Smooth muscle cell (in vitro differentiated cells): ENCODE data around the gene WIPI1. TPM values are rescaled to one million over a fixed set of nuclear protein-coding genes. Genes with fewer than 3 reads are reported as not detected.
A peak's percentile ranks its signal among the peaks of the same experiment; 100 is the strongest.

Experiments used
- DNase-seq: peaks from one replicate; lab custom pipeline; 2025; ENCODE audit not compliant: unreplicated experiment; lab: John Stamatoyannopoulos, UW
- H2AFZ ChIP-seq: fragments of 200-600 bp; sonication (generic); 2 replicates; pipeline ENCODE4 v1.6.0; 2016; ENCODE audit warnings: antibody characterized with exemption, low read depth, mild to moderate bottlenecking
- H3F3A ChIP-seq: fragments of 200-600 bp; sonication (generic); 2 replicates; pipeline ENCODE4 v1.6.0; 2017; ENCODE audit warnings: antibody characterized with exemption, low read depth
- H3K27ac ChIP-seq: fragments of 200-600 bp; sonication (generic); 2 replicates; pipeline ENCODE4 v1.5.1; 2016; ENCODE audit warnings: low read depth, mild to moderate bottlenecking
- H3K27me3 ChIP-seq: fragments of 200-600 bp; sonication (generic); 2 replicates; pipeline ENCODE4 v1.6.1; 2016; ENCODE audit warnings: low read depth, mild to moderate bottlenecking
- H3K36me3 ChIP-seq: fragments of 200-600 bp; sonication (generic); 2 replicates; pipeline ENCODE4 v1.5.1; 2016; ENCODE audit warnings: low read depth
- H3K4me1 ChIP-seq: fragments of 200-600 bp; sonication (generic); 2 replicates; pipeline ENCODE4 v1.5.1; 2016; ENCODE audit warnings: low read depth
- H3K4me2 ChIP-seq: fragments of 200-600 bp; sonication (generic); 2 replicates; pipeline ENCODE4 v1.6.0; 2016; ENCODE audit warnings: mild to moderate bottlenecking
- H3K4me3 ChIP-seq: fragments of 200-600 bp; sonication (generic); 2 replicates; pipeline ENCODE4 v1.5.1; 2016; ENCODE audit warnings: mild to moderate bottlenecking
- H3K79me2 ChIP-seq: fragments of 200-600 bp; sonication (generic); 2 replicates; pipeline ENCODE4 v1.6.0; 2016; ENCODE audit warnings: low read depth, mild to moderate bottlenecking
- H3K9ac ChIP-seq: fragments of 200-600 bp; sonication (generic); 2 replicates; pipeline ENCODE4 v1.6.0; 2016; ENCODE audit warnings: low read depth
- H3K9me3 ChIP-seq: fragments of 200-600 bp; sonication (generic); replicated peaks from 2 replicates; pipeline ENCODE4 v1.5.1; 2016; ENCODE audit warnings: low read depth
- H4K20me1 ChIP-seq: fragments of 200-600 bp; sonication (generic); 2 replicates; pipeline ENCODE4 v1.6.0; 2016; ENCODE audit warnings: low read depth
- CTCF ChIP-seq: fragments of 200-600 bp; sonication (generic); IDR thresholded peaks from 2 replicates; pipeline ENCODE4 v1.5.1; 2017; ENCODE audit warnings: borderline replicate concordance, mild to moderate bottlenecking, antibody characterized with exemption; ENCODE audit not compliant: insufficient read depth, poor library complexity, severe bottlenecking
- WGBS: methylation state at CpG from one replicate; pipeline ENCODE4 v1.1.7; 2016; ENCODE audit warnings: low lambda C conversion rate; 5-methylcytosine and 5-hydroxymethylcytosine counted together
- polyA plus RNA-seq: library from polyadenylated mRNA; unstranded; fragments of >200 nt; fragmentation: Nextera tagmentation; extraction: Ambion mirVana; gene quantifications from 2 replicates; pipeline ENCODE4 v1.2.1, GENCODE V29; 2016
- total RNA-seq: library from RNA; depleted of rRNA; stranded (reverse); fragments of >200 nt; gene quantifications from 2 replicates; pipeline ENCODE4 v1.2.3, GENCODE V29; 2014

Gene WIPI1
- total and polyA plus RNA-seq, 2 experiments from 2014 or later: 188 to 196 TPM

- Histone ChIP-seq H3K9me3 (no peaks in the 10 kb centered on the region), H4K20me1 (no peaks in the 10 kb centered on the region), H3K9ac (peak overlapping the region; percentile 82), H3K4me1 (peaks cover 8% of the 10 kb centered on the region), H3K79me2 (no peaks in the 10 kb centered on the region), H3K27me3 (no peaks in the 10 kb centered on the region), H2AFZ (no peak overlapping the region), H3K36me3 (no peaks in the 10 kb centered on the region), H3F3A (peaks cover 16% of the 10 kb centered on the region), H3K27ac (peak overlapping the region; percentile 98), H3K4me2 (peak overlapping the region; percentile 73), H3K4me3 (no peak overlapping the region)
- DNase-seq: no peak
- 16% methylated on average over 16 of the region's 16 CpGs for WGBS
- TF ChIP-seq CTCF: no peak
Measured at GRCh38 chr17:68383443-68384321, 73.6 kb downstream of the WIPI1 start.

GRCh38 chr17:68383120-68383442 is 74.2 kb downstream of the WIPI1 start:
- Histone ChIP-seq H2AFZ (no peak overlapping the region), H4K20me1 (no peaks in the 10 kb centered on the region), H3K4me1 (peaks cover 14% of the 10 kb centered on the region), H3K36me3 (no peaks in the 10 kb centered on the region), H3K9me3 (no peaks in the 10 kb centered on the region), H3K4me3 (no peak overlapping the region), H3K27ac (peak overlapping the region; percentile 98), H3K4me2 (peak overlapping the region; percentile 73), H3K79me2 (no peaks in the 10 kb centered on the region), H3F3A (peaks cover 19% of the 10 kb centered on the region), H3K9ac (peak overlapping the region; percentile 82), H3K27me3 (no peaks in the 10 kb centered on the region)
- DNase-seq: no peak
- no peak for TF ChIP-seq CTCF
- 76% methylated on average over 4 of the region's 4 CpGs for WGBS

GRCh38 chr17:68382582-68383085 is 74.7 kb downstream of the WIPI1 start:
- peak overlapping the region; percentile 73 for H3K4me2 ChIP-seq
- 85% methylated on average over 3 of the region's 3 CpGs for WGBS
- H3K27ac ChIP-seq: peak overlapping the region; percentile 98
- no peaks in the 10 kb centered on the region for H3K79me2 ChIP-seq
- no peak for TF ChIP-seq CTCF
- H3K4me1 ChIP-seq: peaks cover 18% of the 10 kb centered on the region
- no peaks in the 10 kb centered on the region for H3K27me3 ChIP-seq
- H2AFZ ChIP-seq: no peak overlapping the region
- H3K9me3 ChIP-seq: no peaks in the 10 kb centered on the region
- peaks cover 22% of the 10 kb centered on the region for H3F3A ChIP-seq
- H3K4me3 ChIP-seq: no peak overlapping the region
- DNase-seq: no peak
- peak overlapping the region; percentile 84 for H3K9ac ChIP-seq
- H3K36me3 ChIP-seq: no peaks in the 10 kb centered on the region
- H4K20me1 ChIP-seq: no peaks in the 10 kb centered on the region
